Measurements from ENCODE around the gene NCAM2. TPM values are rescaled to one million over a fixed set of nuclear protein-coding genes. Genes with fewer than 3 reads are reported as not detected.

Gene NCAM2
- polyA plus RNA-seq, 3 donors: 0.13 to 0.90 (median 0.45) TPM

DNA sequence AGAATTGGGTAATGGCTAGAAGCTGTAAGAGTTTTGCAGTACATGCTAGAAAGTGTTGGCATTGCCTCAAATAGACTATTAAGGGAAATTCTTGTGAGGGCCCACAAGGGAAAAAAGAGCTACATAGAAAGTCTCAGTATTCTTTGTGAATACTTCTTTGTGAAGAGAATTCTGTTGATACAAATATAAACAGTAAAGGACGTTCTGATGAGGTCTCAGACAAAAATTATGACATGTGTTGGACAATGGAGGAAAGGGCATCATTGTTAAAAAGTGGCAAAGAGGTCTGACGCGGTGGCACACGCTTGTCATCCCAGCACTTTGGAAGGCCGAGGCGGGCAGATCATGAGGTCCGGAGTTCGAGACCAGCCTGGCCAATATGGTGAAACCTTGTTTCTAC lies 458.9 kb downstream of the NCAM2 start:
- WGBS, 3 donors: 79 to 92% (median 88%) methylated on average over 8 of the region's 8 CpGs
- H3K27ac ChIP-seq (ENCODE audit: low read depth, low read length): no peak overlapping the region

- 70 to 90% (median 74%) methylated on average over 8 of the region's 8 CpGs for WGBS, 3 donors
- H3K27ac ChIP-seq (ENCODE audit: low read depth, low read length): no peak overlapping the region
Observed at GRCh38 chr21:21458124-21458631, 460.0 kb downstream of the NCAM2 start.

- WGBS, 3 donors: 73 to 89% (median 89%) methylated on average over 5 of the region's 5 CpGs
- no peak overlapping the region for H3K27ac ChIP-seq (ENCODE audit: low read depth, low read length)
Observed at GRCh38 chr21:21460979-21461378, 462.8 kb downstream of the NCAM2 start.

DNA sequence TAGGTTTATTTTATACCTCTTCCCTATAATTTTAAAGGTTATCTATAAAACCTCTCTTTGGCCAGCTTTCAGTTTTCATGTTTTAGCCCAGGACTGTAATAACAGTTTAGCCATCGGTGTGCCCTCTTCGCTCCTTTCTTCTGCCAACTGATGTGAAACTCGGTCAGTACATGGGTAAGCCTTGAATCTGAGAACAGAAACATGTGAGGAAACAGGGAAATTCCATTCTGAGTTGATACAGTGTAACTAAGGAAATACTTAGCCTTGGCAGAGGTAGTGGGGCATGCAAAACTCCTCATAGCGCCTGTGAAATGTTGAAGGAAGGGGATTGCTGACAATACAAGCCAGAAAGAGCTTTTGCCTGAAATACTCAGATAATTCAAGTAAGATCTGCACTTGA lies 465.2 kb downstream of the NCAM2 start:
- 54 to 65% (median 54%) methylated on average over 4 of the region's 4 CpGs for WGBS, 3 donors
- H3K27ac ChIP-seq (ENCODE audit: low read depth, low read length): no peak overlapping the region

- no peak overlapping the region for H3K27ac ChIP-seq (ENCODE audit: low read depth, low read length)
- WGBS, 3 donors: 65 to 81% (median 70%) methylated on average over 1 of the region's 1 CpG
Observed at GRCh38 chr21:21464684-21465083, 466.5 kb downstream of the NCAM2 start.

DNA sequence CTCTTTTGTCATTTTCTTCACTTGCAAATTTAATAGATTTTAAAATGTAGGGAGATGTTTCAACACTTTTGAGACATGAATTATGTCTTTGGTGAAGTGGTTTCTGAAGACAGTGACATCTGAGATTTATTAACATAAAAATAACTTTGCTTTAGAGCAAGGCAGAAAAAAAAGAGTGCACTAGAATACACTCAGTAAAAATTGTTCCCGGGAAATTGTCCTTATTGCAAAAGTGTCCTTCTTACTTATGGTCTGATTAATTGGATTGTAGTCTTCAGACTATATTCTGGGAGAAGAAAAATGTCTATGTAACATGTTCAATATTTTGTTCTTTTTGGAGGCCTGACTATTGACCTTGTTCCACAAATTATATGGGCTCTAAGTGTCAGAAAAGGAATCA lies 468.5 kb downstream of the NCAM2 start:
- no peak overlapping the region for H3K27ac ChIP-seq (ENCODE audit: low read depth, low read length)
- whole genome bisulfite sequencing, 3 donors: 75 to 83% (median 78%) methylated on average over 1 of the region's 1 CpG

GRCh38 chr21:21468003-21468402 lies 469.8 kb downstream of the NCAM2 start:
- H3K27ac ChIP-seq (ENCODE audit: low read depth, low read length): no peak overlapping the region

DNA sequence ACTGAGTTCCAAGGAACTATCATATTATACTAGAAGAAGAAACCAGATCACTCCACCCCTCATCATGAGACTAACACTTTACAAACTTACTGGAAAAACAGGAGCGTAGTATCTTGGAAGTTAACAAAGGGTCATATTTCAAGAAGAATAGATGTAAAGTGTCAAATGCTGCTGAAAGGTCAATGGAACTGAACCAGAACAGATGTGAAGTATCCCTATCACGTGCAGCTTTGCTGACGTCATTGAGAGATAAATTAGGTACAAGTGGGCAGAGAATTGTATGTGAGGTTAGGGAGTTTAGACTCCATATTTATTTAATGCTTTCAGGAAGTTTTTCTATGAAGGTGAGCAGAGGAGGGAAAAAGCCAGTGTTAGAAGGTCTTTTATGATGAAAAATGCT lies 483.0 kb downstream of the NCAM2 start:
- H3K27ac ChIP-seq (ENCODE audit: low read depth, low read length): no peak overlapping the region
- WGBS, 3 donors: 60 to 69% (median 61%) methylated on average over 3 of the region's 3 CpGs

DNA sequence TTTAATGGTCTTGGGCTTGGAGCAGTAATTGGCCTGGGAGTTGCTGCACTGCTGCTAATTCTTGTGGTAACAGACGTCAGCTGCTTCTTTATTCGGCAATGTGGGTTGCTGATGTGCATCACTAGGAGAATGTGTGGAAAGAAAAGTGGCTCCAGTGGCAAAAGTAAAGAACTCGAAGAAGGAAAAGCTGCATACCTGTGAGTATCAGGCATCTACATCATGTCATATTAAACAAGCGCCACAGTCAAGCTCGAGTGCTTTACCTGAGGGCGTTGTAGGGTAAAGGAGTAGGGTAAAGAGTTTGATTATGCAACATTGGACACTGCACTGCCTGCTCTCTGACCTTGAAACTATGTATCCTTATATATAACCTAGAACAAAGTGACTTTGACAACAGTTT lies 510.6 kb downstream of the NCAM2 start:
- 76 to 85% (median 79%) methylated on average over 6 of the region's 6 CpGs for WGBS, 3 donors

GRCh38 chr21:21530680-21531079 lies 532.5 kb downstream of the NCAM2 start:
- H3K27ac ChIP-seq (ENCODE audit: low read depth, low read length): no peak overlapping the region

More for the DNA sequence above, 510.6 kb downstream of the NCAM2 start:
- H3K27ac ChIP-seq (ENCODE audit: low read depth, low read length): no peak overlapping the region

DNA sequence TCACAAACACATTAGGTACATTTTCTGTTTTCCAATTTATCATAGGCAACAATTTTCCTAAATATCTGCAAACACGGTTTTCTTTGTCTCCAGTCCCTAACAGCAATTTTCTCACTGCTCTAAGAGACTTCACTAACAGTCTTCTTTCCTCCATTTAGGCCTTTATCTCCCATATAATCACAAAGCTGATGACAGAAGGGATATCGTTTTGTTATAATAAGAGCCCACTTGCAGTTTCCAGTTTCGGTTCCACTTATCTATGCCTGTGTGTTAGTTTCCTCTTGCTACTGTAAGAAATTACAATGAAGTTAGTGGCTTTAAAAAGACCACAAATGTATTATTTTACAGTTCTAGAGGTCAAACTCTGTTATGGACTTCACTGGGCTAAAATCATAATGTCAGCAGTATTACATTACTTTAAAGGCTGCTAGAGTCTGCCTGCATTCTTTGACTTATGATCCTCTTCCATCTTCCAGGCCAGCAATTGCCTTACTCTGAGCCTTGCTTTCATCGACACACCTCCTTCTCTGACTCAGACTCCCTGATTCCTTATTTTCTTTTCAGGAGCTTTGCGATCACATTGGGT lies 549.3 kb downstream of the NCAM2 start:
- no peak overlapping the region for H3K27ac ChIP-seq (ENCODE audit: low read depth, low read length)
- 64 to 68% (median 67%) methylated on average over 5 of the region's 5 CpGs for WGBS, 3 donors

GRCh38 chr21:21559285-21560045 lies 561.3 kb downstream of the NCAM2 start:
- 83 to 88% (median 86%) methylated on average over 2 of the region's 2 CpGs for WGBS, 3 donors
- no peak overlapping the region for H3K27ac ChIP-seq (ENCODE audit: low read depth, low read length)

All from adipose tissue (tissue), 3 donors.